ENCODE data around the gene EXOSC7. TPM values are rescaled to one million over a fixed set of nuclear protein-coding genes. Genes with fewer than 3 reads are reported as not detected.
A peak's percentile ranks its signal among the peaks of the same experiment; 100 is the strongest.

EXOSC7 gene
- total and polyA plus RNA-seq, 9 donors: 39.5 to 51.4 (median 43.3) TPM

DNA sequence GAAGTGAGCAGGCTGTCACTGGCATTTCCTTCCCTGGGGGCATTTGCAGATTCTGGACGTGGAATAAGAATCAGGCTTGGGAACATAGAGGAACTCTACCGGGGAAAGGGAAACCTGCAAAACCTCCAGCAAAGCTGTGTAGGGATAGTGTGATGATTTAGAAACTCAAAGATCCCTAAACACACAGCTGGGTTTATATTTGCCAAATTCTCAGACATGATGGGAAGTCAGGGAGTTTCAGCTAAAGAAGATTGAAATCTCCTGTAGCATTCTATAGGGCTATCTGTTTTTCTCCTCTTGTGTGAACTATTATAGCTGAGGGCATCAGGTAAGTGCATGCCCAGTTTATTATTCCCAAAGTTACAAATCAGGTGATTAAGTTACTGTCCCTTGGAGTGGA is 40.9 kb downstream of the EXOSC7 start:
- no peak for DNase-seq
- Histone ChIP-seq H3K9me3 (replicated peaks; ENCODE audit: control insufficient read depth, low read depth, low read length) (no peaks in the 10 kb centered on the region), H3K4me3 (ENCODE audit: low read length) (no peak overlapping the region), H3K27ac (ENCODE audit: low read length) (peak overlapping the region; percentile 88), H3K27me3 (ENCODE audit: control insufficient read depth, insufficient read depth, low read length) (no peaks in the 10 kb centered on the region), H3K36me3 (ENCODE audit: control insufficient read depth, insufficient read depth, low read length) (peaks cover 10% of the 10 kb centered on the region), H3K4me1 (ENCODE audit: control insufficient read depth, insufficient read depth, low read length) (peaks cover 59% of the 10 kb centered on the region)
- no CpG with 5 or more reads among the region's 2 CpGs for WGBS (ENCODE audit: insufficient coverage)

- Histone ChIP-seq H3K27ac (ENCODE audit: low read length) (peak overlapping the region; percentile 88), H3K9me3 (replicated peaks; ENCODE audit: control insufficient read depth, low read depth, low read length) (no peaks in the 10 kb centered on the region), H3K27me3 (ENCODE audit: control insufficient read depth, insufficient read depth, low read length) (no peaks in the 10 kb centered on the region), H3K4me1 (ENCODE audit: control insufficient read depth, insufficient read depth, low read length) (peaks cover 57% of the 10 kb centered on the region), H3K4me3 (ENCODE audit: low read length) (no peak overlapping the region), H3K36me3 (ENCODE audit: control insufficient read depth, insufficient read depth, low read length) (peaks cover 10% of the 10 kb centered on the region)
- DNase-seq: peak; percentile 69
- WGBS (ENCODE audit: insufficient coverage): 14% methylated on average over 2 of the region's 5 CpGs
Observed at GRCh38 chr3:45017821-45018220, 41.8 kb downstream of the EXOSC7 start.

DNA sequence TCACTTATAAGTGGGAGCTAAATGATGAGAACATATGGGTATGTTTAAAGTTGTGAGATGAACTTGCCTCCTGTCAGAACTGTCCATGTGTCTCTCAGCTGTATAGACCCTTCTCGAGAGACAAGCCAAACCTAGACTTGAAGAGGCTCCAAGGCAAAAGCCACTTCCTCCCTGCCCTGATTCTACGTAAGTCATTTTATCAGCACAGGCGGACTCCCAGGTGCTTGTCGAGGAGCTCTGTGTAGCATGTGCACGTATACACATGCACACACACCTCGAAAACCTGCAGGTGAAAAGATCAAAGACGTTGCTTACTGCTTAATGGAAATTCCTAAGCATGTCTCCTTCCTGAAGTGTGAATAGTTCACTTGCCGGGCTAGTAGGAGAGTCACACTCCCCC is 44.5 kb downstream of the EXOSC7 start:
- DNase-seq: no peak
- 50% methylated on average over 2 of the region's 8 CpGs for WGBS (ENCODE audit: insufficient coverage)
- Histone ChIP-seq H3K9me3 (replicated peaks; ENCODE audit: control insufficient read depth, low read depth, low read length) (no peaks in the 10 kb centered on the region), H3K4me1 (ENCODE audit: control insufficient read depth, insufficient read depth, low read length) (peaks cover 63% of the 10 kb centered on the region), H3K27me3 (ENCODE audit: control insufficient read depth, insufficient read depth, low read length) (no peaks in the 10 kb centered on the region), H3K4me3 (ENCODE audit: low read length) (no peak overlapping the region), H3K27ac (ENCODE audit: low read length) (peak overlapping the region; percentile 84), H3K36me3 (ENCODE audit: control insufficient read depth, insufficient read depth, low read length) (peaks cover 5% of the 10 kb centered on the region)

DNA sequence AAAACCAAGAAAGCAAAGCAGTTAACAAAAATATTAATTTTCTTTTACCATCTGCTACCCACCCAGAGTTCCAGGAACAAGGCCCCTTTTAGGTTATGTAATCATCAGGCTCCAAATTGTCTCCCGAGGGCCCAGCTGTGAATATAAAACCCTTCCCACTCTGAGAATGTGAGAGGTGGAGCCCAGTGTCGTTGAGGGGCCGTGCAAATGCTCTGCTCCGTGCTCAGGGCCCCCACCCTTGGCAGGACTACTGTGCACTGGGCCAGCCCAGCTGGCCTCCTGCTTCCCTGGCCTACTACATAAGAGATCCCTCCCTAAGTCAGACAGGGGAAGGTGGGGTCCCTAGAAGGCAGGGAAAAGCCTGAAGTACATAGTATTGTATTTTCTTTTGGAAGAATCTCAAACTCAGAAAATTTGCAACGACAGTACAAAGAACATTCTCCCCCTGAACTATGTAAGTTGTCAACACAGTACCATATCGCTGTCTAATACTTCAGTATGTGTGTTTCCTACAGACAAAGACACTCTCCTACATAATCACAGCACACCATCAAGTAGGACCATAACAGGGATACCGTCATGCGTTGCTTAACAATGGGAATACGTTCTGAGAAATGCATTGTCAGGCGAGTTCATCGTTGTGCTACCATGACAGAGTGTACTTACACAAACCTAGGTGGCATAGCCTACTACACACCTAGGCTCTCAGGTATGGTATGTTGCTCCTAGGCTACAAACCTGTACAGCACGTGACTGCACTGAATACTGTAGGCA is 45.7 kb downstream of the EXOSC7 start:
- Histone ChIP-seq H3K4me3 (ENCODE audit: low read length) (no peak overlapping the region), H3K27me3 (ENCODE audit: control insufficient read depth, insufficient read depth, low read length) (no peaks in the 10 kb centered on the region), H3K4me1 (ENCODE audit: control insufficient read depth, insufficient read depth, low read length) (peaks cover 68% of the 10 kb centered on the region), H3K36me3 (ENCODE audit: control insufficient read depth, insufficient read depth, low read length) (no peaks in the 10 kb centered on the region), H3K9me3 (replicated peaks; ENCODE audit: control insufficient read depth, low read depth, low read length) (no peaks in the 10 kb centered on the region), H3K27ac (ENCODE audit: low read length) (peak overlapping the region; percentile 84)
- peak; percentile 98 for DNase-seq
- WGBS (ENCODE audit: insufficient coverage): 87% methylated on average over 3 of the region's 12 CpGs

DNA sequence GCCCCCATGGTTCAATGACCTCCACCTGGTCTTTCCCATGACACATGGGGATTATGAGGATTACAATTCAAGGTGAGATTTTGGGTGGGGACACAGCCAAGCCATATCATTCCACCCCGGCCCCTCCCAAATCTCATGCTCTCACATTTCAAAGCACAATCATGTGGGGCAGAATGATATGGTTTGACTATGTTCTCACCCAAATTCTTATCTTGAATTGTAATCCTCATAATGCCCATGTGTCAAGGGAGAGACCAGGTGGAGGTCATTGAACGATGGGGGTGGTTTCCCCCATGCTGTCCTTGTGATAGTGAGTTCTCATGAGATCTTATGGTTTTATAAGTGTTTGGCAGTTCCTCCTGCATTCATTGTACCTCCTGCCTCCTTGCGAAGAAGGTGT is 47.6 kb downstream of the EXOSC7 start:
- Histone ChIP-seq H3K27me3 (ENCODE audit: control insufficient read depth, insufficient read depth, low read length) (no peaks in the 10 kb centered on the region), H3K27ac (ENCODE audit: low read length) (no peak overlapping the region), H3K4me3 (ENCODE audit: low read length) (no peak overlapping the region), H3K9me3 (replicated peaks; ENCODE audit: control insufficient read depth, low read depth, low read length) (no peaks in the 10 kb centered on the region), H3K36me3 (ENCODE audit: control insufficient read depth, insufficient read depth, low read length) (no peaks in the 10 kb centered on the region), H3K4me1 (ENCODE audit: control insufficient read depth, insufficient read depth, low read length) (peaks cover 66% of the 10 kb centered on the region)
- no CpG with 5 or more reads among the region's 3 CpGs for WGBS (ENCODE audit: insufficient coverage)
- DNase-seq: no peak

- DNase-seq: peak; percentile 72
- Histone ChIP-seq H3K4me1 (ENCODE audit: control insufficient read depth, insufficient read depth, low read length) (peaks cover 75% of the 10 kb centered on the region), H3K36me3 (ENCODE audit: control insufficient read depth, insufficient read depth, low read length) (no peaks in the 10 kb centered on the region), H3K27me3 (ENCODE audit: control insufficient read depth, insufficient read depth, low read length) (no peaks in the 10 kb centered on the region), H3K27ac (ENCODE audit: low read length) (peak overlapping the region; percentile 83), H3K9me3 (replicated peaks; ENCODE audit: control insufficient read depth, low read depth, low read length) (no peaks in the 10 kb centered on the region), H3K4me3 (ENCODE audit: low read length) (no peak overlapping the region)
- WGBS (ENCODE audit: insufficient coverage): 18% methylated on average over 4 of the region's 6 CpGs
Observed at GRCh38 chr3:45024542-45025255, 48.7 kb downstream of the EXOSC7 start.

DNA sequence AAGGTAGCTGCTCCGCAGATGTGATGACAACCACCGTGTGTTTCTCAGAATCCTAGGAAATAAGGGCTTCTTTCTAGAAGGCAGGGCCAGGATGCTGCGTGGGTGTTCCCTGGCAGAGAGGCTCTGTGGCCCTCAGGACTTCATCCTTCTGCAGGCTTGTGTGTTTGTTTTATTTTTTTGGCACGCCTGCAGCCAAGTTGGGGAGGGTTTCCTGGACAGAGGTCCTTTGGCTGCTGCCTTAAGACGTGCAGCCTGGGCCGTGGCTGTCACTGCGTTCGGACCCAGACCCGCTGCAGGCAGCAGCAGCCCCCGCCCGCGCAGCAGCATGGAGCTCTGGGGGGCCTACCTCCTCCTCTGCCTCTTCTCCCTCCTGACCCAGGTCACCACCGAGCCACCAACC is 50.0 kb downstream of the EXOSC7 start, which contains the start of gene CLEC3B:
CLEC3B (plus strand) TSS at position 266 of the 400 bp plus-strand sequence; CDS start at position 326, 60 bp downstream.
- Histone ChIP-seq H3K9me3 (replicated peaks; ENCODE audit: control insufficient read depth, low read depth, low read length) (no peaks in the 10 kb centered on the region), H3K27me3 (ENCODE audit: control insufficient read depth, insufficient read depth, low read length) (no peaks in the 10 kb centered on the region), H3K4me3 (ENCODE audit: low read length) (peak within 1 kb of the TSS; percentile 45), H3K4me1 (ENCODE audit: control insufficient read depth, insufficient read depth, low read length) (peaks cover 72% of the 10 kb centered on the region), H3K27ac (ENCODE audit: low read length) (peak within 1 kb of the TSS; percentile 88), H3K36me3 (ENCODE audit: control insufficient read depth, insufficient read depth, low read length) (no peaks in the 10 kb centered on the region)
- WGBS (ENCODE audit: insufficient coverage): 9% methylated on average over 9 of the region's 13 CpGs
- DNase-seq: peak; percentile 96

GRCh38 chr3:45026957-45027356 is 50.9 kb downstream of the EXOSC7 start:
- Histone ChIP-seq H3K36me3 (ENCODE audit: control insufficient read depth, insufficient read depth, low read length) (no peaks in the 10 kb centered on the region), H3K9me3 (replicated peaks; ENCODE audit: control insufficient read depth, low read depth, low read length) (no peaks in the 10 kb centered on the region), H3K27me3 (ENCODE audit: control insufficient read depth, insufficient read depth, low read length) (no peaks in the 10 kb centered on the region), H3K4me3 (ENCODE audit: low read length) (peak overlapping the region; percentile 45), H3K4me1 (ENCODE audit: control insufficient read depth, insufficient read depth, low read length) (peaks cover 63% of the 10 kb centered on the region), H3K27ac (ENCODE audit: low read length) (peak overlapping the region; percentile 88)
- 14% methylated on average over 4 of the region's 4 CpGs for WGBS (ENCODE audit: insufficient coverage)
- DNase-seq: peak; percentile 95

DNA sequence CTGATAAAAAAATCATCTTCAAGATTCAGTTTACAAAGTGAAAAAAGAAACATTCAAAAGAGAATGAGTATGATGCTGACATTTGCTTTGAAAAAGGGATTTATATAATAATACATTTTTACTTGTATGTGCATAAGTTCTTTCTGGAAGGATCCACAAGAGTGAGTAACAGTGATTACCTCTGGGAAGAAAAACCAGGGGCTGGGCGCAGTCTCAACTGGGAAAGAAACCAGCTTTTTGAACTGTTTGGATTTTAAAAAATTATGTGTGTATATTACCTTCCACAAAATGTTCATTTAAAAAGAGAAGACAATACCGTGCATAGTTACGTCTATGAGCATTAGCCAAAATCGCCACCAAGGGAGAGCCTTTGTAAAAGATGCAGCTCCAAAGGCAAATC is 51.4 kb downstream of the EXOSC7 start:
- Histone ChIP-seq H3K36me3 (ENCODE audit: control insufficient read depth, insufficient read depth, low read length) (no peaks in the 10 kb centered on the region), H3K9me3 (replicated peaks; ENCODE audit: control insufficient read depth, low read depth, low read length) (no peaks in the 10 kb centered on the region), H3K4me1 (ENCODE audit: control insufficient read depth, insufficient read depth, low read length) (peaks cover 59% of the 10 kb centered on the region), H3K4me3 (ENCODE audit: low read length) (peak overlapping the region; percentile 45), H3K27me3 (ENCODE audit: control insufficient read depth, insufficient read depth, low read length) (no peaks in the 10 kb centered on the region), H3K27ac (ENCODE audit: low read length) (peak overlapping the region; percentile 88)
- no CpG with 5 or more reads among the region's 4 CpGs for WGBS (ENCODE audit: insufficient coverage)
- peak; percentile 73 for DNase-seq

DNA sequence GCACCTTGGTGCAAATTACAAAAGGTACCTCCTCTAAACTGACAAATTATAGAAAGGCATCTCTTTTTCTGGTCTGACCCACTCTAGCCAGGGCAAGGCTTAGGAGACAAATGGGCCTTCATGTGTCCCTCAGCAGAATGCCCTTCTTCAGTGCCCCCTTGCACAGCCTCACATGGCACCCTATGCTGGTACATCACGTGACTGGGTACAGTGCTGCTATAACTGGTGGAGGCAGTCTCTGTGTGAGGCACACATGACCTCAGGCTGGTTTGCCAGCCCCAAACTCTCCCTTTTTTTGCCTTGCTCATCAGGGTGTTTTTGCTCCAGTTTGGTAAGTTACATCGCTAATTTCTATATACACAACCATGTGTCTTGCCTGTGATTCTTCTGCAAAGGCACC is 53.2 kb downstream of the EXOSC7 start:
- no peaks in the 10 kb centered on the region for H3K27me3 ChIP-seq (ENCODE audit: control insufficient read depth, insufficient read depth, low read length)
- peaks cover 5% of the 10 kb centered on the region for H3K36me3 ChIP-seq (ENCODE audit: control insufficient read depth, insufficient read depth, low read length)
- WGBS (ENCODE audit: insufficient coverage): no CpG with 5 or more reads among the region's 2 CpGs
- H3K9me3 ChIP-seq (replicated peaks; ENCODE audit: control insufficient read depth, low read depth, low read length): no peaks in the 10 kb centered on the region
- H3K4me3 ChIP-seq (ENCODE audit: low read length): no peak overlapping the region
- no peak for DNase-seq
- H3K4me1 ChIP-seq (ENCODE audit: control insufficient read depth, insufficient read depth, low read length): peaks cover 56% of the 10 kb centered on the region
- peak overlapping the region; percentile 74 for H3K27ac ChIP-seq (ENCODE audit: low read length)
